Loucy (cell line): ENCODE results near the gene RBM20.

ENCODE experiments used
- CTCF ChIP-seq: fragments of 200-600 bp; sonication (generic); conservative IDR thresholded peaks from 2 replicates; pipeline ENCODE4 v1.5.1; 2014; ENCODE audit warnings: mild to moderate bottlenecking, antibody characterized with exemption, low read length
- EZH2phosphoT487 ChIP-seq: fragments of 200-600 bp; IDR thresholded peaks from 2 replicates; pipeline ENCODE4 v1.6.1; 2018; ENCODE audit warnings: antibody characterized with exemption, mild to moderate bottlenecking, moderate library complexity, borderline replicate concordance

- no peak for TF ChIP-seq CTCF
- TF ChIP-seq EZH2phosphoT487 = no peak
Observed at GRCh38 chr10:110790913-110791506, 146.9 kb downstream of the RBM20 start.
